Astrocyte (in vitro differentiated cells and primary cell): ENCODE measurements around the gene RAB5IF. TPM values are rescaled to one million over a fixed set of nuclear protein-coding genes. Genes with fewer than 3 reads are reported as not detected.

Experiments used
- DNase-seq: peaks from one replicate; pipeline ENCODE4 v3.0.0-alpha.2; 2010; ENCODE audit warnings: low read depth
- FAIRE-seq: peaks from 2 replicates; lab custom pipeline; 2011; peaks lifted over from hg19 to GRCh38; lab: Jason Lieb, UNC
- H2AFZ ChIP-seq: 2 replicates; pipeline ENCODE4 v1.6.0; 2012; ENCODE audit warnings: low read depth, low read length, inconsistent platforms
- H3K27ac ChIP-seq: 2 replicates; pipeline ENCODE4 v1.5.1; 2011; ENCODE audit warnings: low read depth, low read length, inconsistent platforms
- H3K27me3 ChIP-seq: 2 replicates; pipeline ENCODE4 v1.6.0; 2011; ENCODE audit warnings: low read length, inconsistent platforms; ENCODE audit not compliant: insufficient read depth
- H3K36me3 ChIP-seq: 2 replicates; pipeline ENCODE4 v1.5.1; 2011; ENCODE audit warnings: low read length, inconsistent platforms; ENCODE audit not compliant: insufficient read depth
- H3K4me1 ChIP-seq: 2 replicates; pipeline ENCODE4 v1.5.1; 2011; ENCODE audit warnings: low read length, inconsistent platforms; ENCODE audit not compliant: insufficient read depth
- H3K4me2 ChIP-seq: 2 replicates; pipeline ENCODE4 v1.6.0; 2012; ENCODE audit warnings: low read length, inconsistent platforms
- H3K4me3 ChIP-seq: 2 replicates; pipeline ENCODE4 v1.5.1; 2011; ENCODE audit warnings: low read depth, mild to moderate bottlenecking, low read length, inconsistent platforms; ENCODE audit not compliant: insufficient read depth
- H3K79me2 ChIP-seq: 2 replicates; pipeline ENCODE4 v1.6.0; 2012; ENCODE audit warnings: mild to moderate bottlenecking, low read length, inconsistent platforms; ENCODE audit not compliant: insufficient read depth
- H3K9ac ChIP-seq: 2 replicates; pipeline ENCODE4 v1.6.0; 2012; ENCODE audit warnings: mild to moderate bottlenecking, low read length, inconsistent platforms
- H3K9me3 ChIP-seq: 2 replicates; pipeline ENCODE4 v1.5.1; 2012; ENCODE audit warnings: low read depth, mild to moderate bottlenecking, low read length, inconsistent platforms; ENCODE audit not compliant: insufficient read depth
- H4K20me1 ChIP-seq: 2 replicates; pipeline ENCODE4 v1.6.0; 2012; ENCODE audit warnings: low read length, inconsistent platforms; ENCODE audit not compliant: insufficient read depth
- H3K27ac Mint-ChIP-seq: one replicate; pipeline ENCODE4 v1.8.0; 2021; ENCODE audit warnings: mild to moderate bottlenecking, mixed read lengths; ENCODE audit not compliant: unreplicated experiment
- H3K27me3 Mint-ChIP-seq: one replicate; pipeline ENCODE4 v1.8.0; 2021; ENCODE audit warnings: low read depth, mixed read lengths; ENCODE audit not compliant: unreplicated experiment
- H3K36me3 Mint-ChIP-seq: one replicate; pipeline ENCODE4 v1.8.0; 2021; ENCODE audit warnings: low read depth, mixed read lengths; ENCODE audit not compliant: unreplicated experiment
- H3K4me1 Mint-ChIP-seq: one replicate; pipeline ENCODE4 v1.8.0; 2021; ENCODE audit warnings: low read depth, mixed read lengths; ENCODE audit not compliant: unreplicated experiment
- H3K4me3 Mint-ChIP-seq: one replicate; pipeline ENCODE4 v1.8.0; 2021; ENCODE audit warnings: mild to moderate bottlenecking, moderate library complexity, mixed read lengths; ENCODE audit not compliant: unreplicated experiment
- H3K9me3 Mint-ChIP-seq: one replicate; pipeline ENCODE4 v1.8.0; 2021; ENCODE audit warnings: mild to moderate bottlenecking, mixed read lengths; ENCODE audit not compliant: unreplicated experiment
- EZH2 ChIP-seq: IDR thresholded peaks from 2 replicates; pipeline ENCODE4 v1.6.1; 2012; ENCODE audit warnings: mild to moderate bottlenecking, low read length, inconsistent platforms; ENCODE audit not compliant: insufficient read depth
- total RNA-seq: library from RNA; stranded (reverse); gene quantifications from 2 replicates; pipeline ENCODE4 v1.2.1, GENCODE V29; 2021
- TF ChIP-seq, protein P1 (sequence below): IDR thresholded peaks from 2 replicates; pipeline ENCODE4 v1.5.1; 2011; ENCODE audit warnings: low read depth, mild to moderate bottlenecking, inconsistent platforms, low read length, moderate library complexity; ENCODE audit not compliant: insufficient read depth

RAB5IF gene
- total RNA-seq, 1 donor from 2014 or later, result 117 TPM

DNA sequence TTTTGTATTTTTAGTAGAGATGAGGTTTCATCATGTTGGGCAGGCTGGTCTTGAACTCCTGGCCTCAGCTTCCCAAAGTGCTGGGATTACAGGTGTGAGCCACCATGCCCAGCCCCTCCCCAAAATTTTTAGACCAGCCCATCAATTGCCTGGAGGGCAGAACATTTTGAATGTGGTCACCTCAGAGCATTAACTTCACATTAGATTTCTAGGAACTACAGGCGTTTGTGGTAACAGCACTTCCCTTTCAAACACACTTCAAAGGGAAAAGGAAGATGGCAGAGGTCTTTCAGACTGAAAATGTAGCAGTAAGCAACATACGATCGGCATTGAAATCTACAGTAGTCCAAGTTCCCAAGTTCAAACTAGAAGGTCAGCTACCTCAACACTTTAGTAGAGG is 52.7 kb downstream of the RAB5IF start:
- no peak for TF ChIP-seq EZH2
- TF ChIP-seq, protein P1, sequence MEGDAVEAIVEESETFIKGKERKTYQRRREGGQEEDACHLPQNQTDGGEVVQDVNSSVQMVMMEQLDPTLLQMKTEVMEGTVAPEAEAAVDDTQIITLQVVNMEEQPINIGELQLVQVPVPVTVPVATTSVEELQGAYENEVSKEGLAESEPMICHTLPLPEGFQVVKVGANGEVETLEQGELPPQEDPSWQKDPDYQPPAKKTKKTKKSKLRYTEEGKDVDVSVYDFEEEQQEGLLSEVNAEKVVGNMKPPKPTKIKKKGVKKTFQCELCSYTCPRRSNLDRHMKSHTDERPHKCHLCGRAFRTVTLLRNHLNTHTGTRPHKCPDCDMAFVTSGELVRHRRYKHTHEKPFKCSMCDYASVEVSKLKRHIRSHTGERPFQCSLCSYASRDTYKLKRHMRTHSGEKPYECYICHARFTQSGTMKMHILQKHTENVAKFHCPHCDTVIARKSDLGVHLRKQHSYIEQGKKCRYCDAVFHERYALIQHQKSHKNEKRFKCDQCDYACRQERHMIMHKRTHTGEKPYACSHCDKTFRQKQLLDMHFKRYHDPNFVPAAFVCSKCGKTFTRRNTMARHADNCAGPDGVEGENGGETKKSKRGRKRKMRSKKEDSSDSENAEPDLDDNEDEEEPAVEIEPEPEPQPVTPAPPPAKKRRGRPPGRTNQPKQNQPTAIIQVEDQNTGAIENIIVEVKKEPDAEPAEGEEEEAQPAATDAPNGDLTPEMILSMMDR, result no peak
- Histone ChIP-seq H3K9ac (no peak overlapping the region), H3K36me3 (no peaks in the 10 kb centered on the region), H3K9me3 (no peaks in the 10 kb centered on the region), H3K79me2 (no peaks in the 10 kb centered on the region), H2AFZ (no peak overlapping the region), H4K20me1 (no peaks in the 10 kb centered on the region), H3K4me2 (no peak overlapping the region), H3K4me1 (no peaks in the 10 kb centered on the region), H3K27me3 (no peaks in the 10 kb centered on the region), H3K4me3 (no peak overlapping the region), H3K27ac (no peak overlapping the region)
- H3K4me1 Mint-ChIP-seq, result no peaks in the 10 kb centered on the region
- no peaks in the 10 kb centered on the region for H3K27me3 Mint-ChIP-seq
- no peak overlapping the region for H3K27ac Mint-ChIP-seq
- peaks cover 13% of the 10 kb centered on the region for H3K36me3 Mint-ChIP-seq
- H3K9me3 Mint-ChIP-seq, result no peaks in the 10 kb centered on the region
- FAIRE-seq (no peak), DNase-seq (no peak)
- no peak overlapping the region for H3K4me3 Mint-ChIP-seq

Other genes starting within 250 kb of the RAB5IF start
- gene MYL9, start 64.3 kb upstream of the RAB5IF start, total RNA-seq, result 1,166 and 1,247 TPM in 2 replicates
- 24.4 and 27.8 TPM in 2 replicates for gene TGIF2, start 32.2 kb upstream of the RAB5IF start, total RNA-seq
- gene SLA2, start 40.4 kb downstream of the RAB5IF start, total RNA-seq, result 0.14 TPM in 1 of 2 replicates, not detected in the other
- 30.4 and 33.1 TPM in 2 replicates for gene NDRG3, start 140.3 kb downstream of the RAB5IF start, total RNA-seq
- gene DSN1, start 168.0 kb downstream of the RAB5IF start, total RNA-seq, result 5.8 and 6.1 TPM in 2 replicates